Mesothelial cell of epicardium (in vitro differentiated cells): ENCODE measurements around the gene CFAP45. TPM values are rescaled to one million over a fixed set of nuclear protein-coding genes. Genes with fewer than 3 reads are reported as not detected.

Experiments used
- DNase-seq, 2 experiments: peaks; one replicate each; pipeline ENCODE4 v3.0.0; 2021; ENCODE audit warnings: low spot score in 2 of 2; ENCODE audit not compliant: unreplicated experiment in 2 of 2
- H3K27ac Mint-ChIP-seq: 2 replicates; pipeline ENCODE4 v1.8.0; 2021; ENCODE audit warnings: mixed read lengths
- H3K27me3 Mint-ChIP-seq: 2 replicates; pipeline ENCODE4 v1.8.0; 2021; ENCODE audit warnings: low read depth, mixed read lengths
- H3K36me3 Mint-ChIP-seq: 2 replicates; pipeline ENCODE4 v1.8.0; 2021; ENCODE audit warnings: mixed read lengths
- H3K4me1 Mint-ChIP-seq: 2 replicates; pipeline ENCODE4 v1.8.0; 2021; ENCODE audit warnings: mixed read lengths
- H3K4me3 Mint-ChIP-seq: 2 replicates; pipeline ENCODE4 v1.8.0; 2021; ENCODE audit warnings: mild to moderate bottlenecking, moderate library complexity, mixed read lengths
- H3K9me3 Mint-ChIP-seq: 2 replicates; pipeline ENCODE4 v1.8.0; 2021; ENCODE audit warnings: mixed read lengths
- CTCF ChIP-seq: fragments of 200-600 bp; sonication (generic); IDR thresholded peaks from one replicate; pipeline ENCODE4 v1.5.0; 2021; ENCODE audit warnings: antibody characterized with exemption; ENCODE audit not compliant: unreplicated experiment
- total RNA-seq: library from RNA; stranded (reverse); gene quantifications from 3 replicates; pipeline ENCODE4 v1.2.1, GENCODE V29; 2021

The CFAP45 gene
- total RNA-seq, 1 donor from 2014 or later, result 0.20 TPM

- Mint-ChIP-seq H3K27me3 (peaks cover 5% of the 10 kb centered on the region), H3K9me3 (no peaks in the 10 kb centered on the region), H3K27ac (no peak overlapping the region)
Observed at GRCh38 chr1:159849626-159850366, 50.2 kb downstream of the CFAP45 start.

GRCh38 chr1:159848326-159848725 is 51.6 kb downstream of the CFAP45 start:
- Mint-ChIP-seq H3K4me1 (peaks cover 14% of the 10 kb centered on the region), H3K27me3 (peaks cover 7% of the 10 kb centered on the region), H3K4me3 (no peak overlapping the region), H3K9me3 (no peaks in the 10 kb centered on the region), H3K36me3 (no peaks in the 10 kb centered on the region), H3K27ac (no peak overlapping the region)
- no peak for DNase-seq
- TF ChIP-seq CTCF, result no peak

More at GRCh38 chr1:159849626-159850366, 50.2 kb downstream of the CFAP45 start:
- TF ChIP-seq CTCF, result no peak
- no peaks in the 10 kb centered on the region for H3K36me3 Mint-ChIP-seq
- peaks cover 23% of the 10 kb centered on the region for H3K4me1 Mint-ChIP-seq
- H3K4me3 Mint-ChIP-seq, result no peak overlapping the region
- no peak for DNase-seq

GRCh38 chr1:159847231-159847630 is 52.7 kb downstream of the CFAP45 start:
- DNase-seq, result no peak
- H3K27ac Mint-ChIP-seq, result no peak overlapping the region
- TF ChIP-seq CTCF, result no peak
- peaks cover 10% of the 10 kb centered on the region for H3K4me1 Mint-ChIP-seq
- no peak overlapping the region for H3K4me3 Mint-ChIP-seq
- H3K36me3 Mint-ChIP-seq, result no peaks in the 10 kb centered on the region
- H3K27me3 Mint-ChIP-seq, result peaks cover 7% of the 10 kb centered on the region
- no peaks in the 10 kb centered on the region for H3K9me3 Mint-ChIP-seq

- peaks cover 17% of the 10 kb centered on the region for H3K4me1 Mint-ChIP-seq
- no peaks in the 10 kb centered on the region for H3K9me3 Mint-ChIP-seq
- no peaks in the 10 kb centered on the region for H3K36me3 Mint-ChIP-seq
- no peak for DNase-seq
- H3K4me3 Mint-ChIP-seq, result no peak overlapping the region
- no peak for TF ChIP-seq CTCF
- peak overlapping the region; percentile 27 for H3K27ac Mint-ChIP-seq
- H3K27me3 Mint-ChIP-seq, result peaks cover 7% of the 10 kb centered on the region
Observed at GRCh38 chr1:159845751-159846629, 54.0 kb downstream of the CFAP45 start.

GRCh38 chr1:159843459-159843858 is 56.5 kb downstream of the CFAP45 start:
- H3K27ac Mint-ChIP-seq, result no peak overlapping the region
- H3K36me3 Mint-ChIP-seq, result no peaks in the 10 kb centered on the region
- peaks cover 2% of the 10 kb centered on the region for H3K27me3 Mint-ChIP-seq
- no peaks in the 10 kb centered on the region for H3K9me3 Mint-ChIP-seq
- TF ChIP-seq CTCF, result no peak
- H3K4me3 Mint-ChIP-seq, result no peak overlapping the region
- peaks cover 15% of the 10 kb centered on the region for H3K4me1 Mint-ChIP-seq
- no peak for DNase-seq
